Measurements from ENCODE around the gene SHROOM1.

Gene SHROOM1

DNA sequence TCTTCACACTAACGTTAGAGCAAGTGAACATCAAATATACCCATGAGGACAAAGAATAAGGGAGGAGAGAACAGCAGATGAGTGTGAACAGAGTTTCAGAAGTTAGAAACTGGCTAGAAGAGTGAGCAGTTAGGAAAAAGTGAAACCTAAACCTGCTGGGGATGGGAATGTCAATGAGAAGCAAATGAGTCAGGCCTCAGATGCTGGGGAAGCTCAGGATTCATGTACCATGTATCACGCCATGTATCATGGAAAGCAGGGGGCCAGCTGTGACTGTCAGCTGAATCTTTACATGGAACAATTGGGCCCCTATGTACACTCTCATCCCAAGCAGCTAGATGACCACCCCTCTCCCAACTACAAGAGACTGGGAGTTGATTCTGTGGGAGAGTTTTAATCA lies 19.6 kb upstream of the SHROOM1 start:
- DNase-seq (ENCODE audit: low read depth in 2 of 2) = no peak

- DNase-seq (ENCODE audit: low read depth in 2 of 2) = no peak
These were observed 18.9 kb upstream of the SHROOM1 start for GRCh38 chr5:132849347-132849746.

GRCh38 chr5:132848270-132848669 lies 17.8 kb upstream of the SHROOM1 start:
- no peak for DNase-seq (ENCODE audit: low read depth in 2 of 2)

DNA sequence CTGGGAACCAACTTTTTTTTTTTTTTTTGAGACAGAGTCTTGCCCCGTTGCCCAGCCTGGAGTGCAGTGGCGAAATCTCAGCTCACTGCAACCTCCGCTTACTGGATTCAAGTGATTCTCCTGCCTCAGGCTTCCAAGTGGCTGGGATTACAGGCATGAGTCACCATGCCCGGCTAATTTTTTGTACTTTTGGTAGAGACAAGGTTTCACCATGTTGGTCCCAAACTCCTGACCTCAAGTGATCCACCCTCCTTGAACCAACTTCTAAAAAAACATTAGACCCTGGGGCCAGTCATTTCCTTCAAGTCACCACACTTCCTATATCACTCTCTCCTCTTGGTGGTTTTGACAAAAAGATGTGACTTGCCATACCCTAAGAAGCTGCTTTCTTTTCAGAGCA lies 10.9 kb upstream of the SHROOM1 start:
- no peak for DNase-seq (ENCODE audit: low read depth in 2 of 2)

DNA sequence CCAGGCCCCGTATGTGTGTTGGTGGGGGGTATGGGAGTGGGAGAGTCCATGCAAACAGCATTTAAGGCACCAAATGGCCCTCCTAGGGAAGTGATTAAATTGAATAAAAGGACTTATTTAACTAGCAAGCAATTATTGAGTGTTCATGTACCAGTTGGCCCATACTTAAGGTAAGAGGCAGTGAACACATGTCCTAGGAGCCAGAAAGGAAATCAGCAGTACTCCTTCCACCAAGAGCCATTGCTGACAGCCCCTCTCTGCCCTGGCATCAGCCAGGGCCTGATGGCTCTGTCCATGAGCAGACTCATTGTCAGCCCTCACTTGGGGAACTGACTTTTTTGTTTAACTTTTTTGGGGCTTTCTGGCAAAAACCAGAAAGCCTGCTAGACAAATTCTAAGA lies 10.4 kb upstream of the SHROOM1 start:
- DNase-seq (ENCODE audit: low read depth in 2 of 2) = no peak

GRCh38 chr5:132840313-132840712 lies 9.9 kb upstream of the SHROOM1 start:
- DNase-seq (ENCODE audit: low read depth in 2 of 2) = no peak

- no peak for DNase-seq (ENCODE audit: low read depth in 2 of 2)
These were observed 9.2 kb upstream of the SHROOM1 start for GRCh38 chr5:132839426-132840301.

GRCh38 chr5:132838516-132839282 lies 8.3 kb upstream of the SHROOM1 start:
- DNase-seq (ENCODE audit: low read depth in 2 of 2) = no peak

GRCh38 chr5:132837868-132838267 lies 7.4 kb upstream of the SHROOM1 start:
- DNase-seq (ENCODE audit: low read depth in 2 of 2) = no peak

- DNase-seq (ENCODE audit: low read depth in 2 of 2) = no peak
These were observed 6.4 kb upstream of the SHROOM1 start for GRCh38 chr5:132836852-132837251.

DNA sequence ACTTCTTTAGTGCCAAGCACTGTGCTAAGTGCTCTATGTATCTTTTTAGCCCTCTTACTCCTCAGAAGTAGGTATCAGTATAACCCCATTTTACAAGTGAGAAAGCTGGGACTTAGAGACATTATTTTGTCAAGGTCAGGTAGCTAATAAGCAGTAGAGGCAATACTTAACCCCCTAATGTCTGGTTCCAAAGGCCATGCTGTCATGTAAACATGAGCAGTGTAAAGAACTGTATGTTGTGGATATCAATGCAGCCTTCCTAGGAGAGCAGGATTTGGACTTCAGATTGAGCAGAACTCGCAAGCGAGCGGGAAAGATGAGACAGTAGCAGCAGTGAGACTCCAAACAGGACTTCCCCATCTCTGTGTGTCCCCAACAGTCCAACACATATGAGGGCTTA lies 3.6 kb upstream of the SHROOM1 start:
- DNase-seq (ENCODE audit: low read depth in 2 of 2) = no peak

DNA sequence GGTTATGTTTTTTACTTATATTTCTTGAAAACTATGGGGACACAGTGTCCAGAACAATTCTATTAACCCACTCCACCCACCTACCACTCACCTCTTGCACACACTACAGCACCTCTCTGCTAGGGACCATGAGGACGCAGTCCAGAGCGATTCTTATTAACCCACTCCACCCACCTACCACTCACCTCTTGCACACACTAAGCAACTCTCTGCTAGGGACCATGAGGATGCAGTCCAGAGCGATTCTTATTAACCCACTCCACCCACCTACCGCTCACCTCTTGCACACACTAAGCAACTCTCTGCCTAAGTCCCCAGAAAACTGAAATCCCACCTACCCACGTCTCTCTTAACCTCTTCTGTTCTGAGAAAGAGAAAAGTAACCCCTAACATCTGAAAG lies 2.2 kb upstream of the SHROOM1 start:
- DNase-seq (ENCODE audit: low read depth in 2 of 2) = no peak

GRCh38 chr5:132831095-132831860 lies 831 bp upstream of the SHROOM1 start:
- DNase-seq (ENCODE audit: low read depth in 2 of 2) = no peak

DNA sequence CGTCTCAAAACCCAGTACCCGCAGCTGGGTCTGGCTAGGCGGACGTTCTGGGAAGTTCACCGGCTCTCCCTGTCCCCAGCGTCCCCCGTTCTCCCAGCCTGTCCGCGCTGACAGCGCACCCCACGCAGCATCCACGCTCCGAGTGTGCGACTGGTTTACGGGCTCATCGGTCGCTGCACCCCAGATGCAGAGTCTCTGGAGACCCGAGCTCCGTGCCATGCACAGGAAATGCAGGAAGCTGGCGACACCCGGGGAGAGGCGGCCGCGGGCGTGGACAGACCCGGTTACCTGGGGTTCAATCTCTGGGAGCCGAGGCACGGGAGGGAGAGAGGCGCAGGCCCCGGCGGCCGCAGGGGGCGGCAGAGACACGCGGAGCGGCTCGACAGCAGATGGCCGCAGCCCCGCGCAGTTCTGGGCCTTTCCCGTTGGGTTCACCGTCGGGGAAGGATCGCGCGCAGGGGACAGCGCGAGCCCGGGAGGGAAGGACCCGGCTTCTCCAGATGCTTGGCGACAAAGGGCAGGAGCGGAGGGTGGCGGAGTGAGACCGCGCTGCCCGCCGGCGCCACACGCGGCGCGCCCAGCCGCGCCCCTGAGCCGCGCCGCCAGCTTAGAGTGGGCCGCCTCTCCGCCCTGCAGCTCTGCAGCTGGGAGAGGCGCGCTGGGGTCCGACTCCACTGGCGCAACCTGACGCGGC lies 558 bp downstream of the SHROOM1 start:
- peak; percentile 27 to 52 for DNase-seq (ENCODE audit: low read depth in 2 of 2)

DNA sequence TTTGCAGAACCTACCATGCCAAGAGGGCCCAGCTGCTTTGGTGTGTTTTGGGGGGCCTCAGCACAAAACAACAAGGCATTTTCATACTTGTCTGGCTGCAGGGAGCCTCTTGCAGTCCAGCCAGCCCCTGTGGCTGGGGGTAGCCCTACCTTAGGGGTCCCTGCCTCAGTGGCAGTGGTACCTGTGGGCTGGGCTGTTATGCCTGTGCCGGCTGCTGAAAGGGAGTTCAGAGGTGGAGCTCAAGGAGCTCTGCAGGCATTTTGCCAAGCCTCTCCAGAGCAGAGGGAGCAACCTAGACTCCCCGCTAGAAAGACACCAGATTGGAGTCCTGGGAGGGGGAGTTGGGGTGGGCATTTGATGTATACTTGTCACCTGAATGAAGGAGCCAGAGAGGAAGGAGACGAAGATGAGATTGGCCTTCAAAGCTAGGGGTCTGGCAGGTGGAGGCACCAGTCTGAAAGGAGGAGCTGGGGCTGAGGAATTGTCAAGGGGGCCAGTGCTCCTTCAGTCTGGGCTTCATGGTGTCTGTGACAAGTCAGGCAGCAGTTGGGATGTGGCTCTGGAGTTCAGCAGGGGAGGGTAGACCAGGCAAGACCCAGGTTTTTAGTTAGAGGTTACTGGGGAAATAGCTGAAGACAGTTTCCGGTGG lies 1.5 kb downstream of the SHROOM1 start:
- no peak for DNase-seq (ENCODE audit: low read depth in 2 of 2)

DNA sequence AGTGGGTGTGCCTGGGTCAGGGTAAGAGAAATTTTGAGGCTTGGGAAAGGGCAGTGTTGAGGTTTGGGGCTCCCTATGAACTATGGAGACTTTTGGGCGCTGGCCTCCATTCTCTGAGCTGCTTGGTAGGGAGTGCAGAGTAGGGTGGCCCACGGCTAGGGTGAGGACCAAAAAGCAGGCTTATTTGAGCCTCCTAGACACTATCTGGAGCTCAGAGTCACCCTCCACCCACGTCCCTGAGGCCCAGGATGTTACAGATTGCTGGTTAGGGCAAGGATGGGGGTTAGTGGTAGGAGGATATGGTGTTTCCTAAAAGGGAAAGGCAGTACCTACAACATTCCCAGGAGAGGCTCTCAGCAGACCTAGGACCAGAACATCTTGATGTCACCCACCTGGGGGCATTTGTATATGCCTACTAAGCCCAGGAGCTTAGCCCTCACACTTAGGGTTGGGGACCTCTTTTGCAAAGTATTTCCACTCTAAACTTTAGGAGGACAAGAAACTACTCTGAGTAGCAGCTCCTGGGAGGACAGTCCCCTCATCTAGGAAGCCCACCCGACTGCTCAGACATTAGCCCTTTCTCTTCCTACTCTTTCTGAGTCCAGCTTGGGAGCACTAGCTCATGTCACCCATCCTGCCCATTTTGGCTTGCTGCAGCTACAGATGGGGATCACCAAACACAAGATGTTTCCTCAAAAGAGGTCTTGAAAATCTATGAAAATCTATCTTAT lies 2.3 kb downstream of the SHROOM1 start:
- DNase-seq (ENCODE audit: low read depth in 2 of 2) = no peak

DNA sequence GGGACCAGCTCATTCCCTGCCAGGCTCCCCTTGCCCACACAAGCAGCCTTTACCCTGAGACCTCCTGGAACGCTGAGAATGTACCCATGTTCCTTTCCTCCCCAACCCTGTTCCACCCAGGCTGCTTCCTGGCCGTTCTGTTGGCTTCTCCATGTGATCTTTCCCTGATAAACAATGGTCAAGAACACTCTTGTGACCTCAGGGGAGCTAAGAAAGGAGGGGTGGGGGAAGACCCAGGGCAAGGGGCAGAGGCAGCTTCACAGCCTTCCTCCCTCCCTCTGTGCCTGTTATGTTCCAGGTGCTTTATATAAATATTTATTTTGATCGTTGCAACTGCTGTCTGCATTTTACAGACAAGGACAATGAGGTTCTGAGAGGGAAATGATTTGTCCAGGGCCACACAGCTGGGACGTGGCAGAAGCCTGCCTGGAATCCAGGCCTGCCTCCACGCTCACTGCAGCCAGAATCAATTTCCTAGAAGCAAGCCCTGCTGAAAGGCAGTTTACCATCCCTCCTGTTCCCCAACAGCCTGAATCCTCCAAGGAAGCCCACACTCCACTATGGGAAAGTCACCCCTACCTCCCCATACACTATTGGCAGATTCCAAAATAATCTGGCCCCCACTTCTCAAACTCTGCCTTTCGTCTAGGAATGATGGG lies 3.9 kb downstream of the SHROOM1 start:
- no peak for DNase-seq (ENCODE audit: low read depth in 2 of 2)

- no peak for DNase-seq (ENCODE audit: low read depth in 2 of 2)
These were observed 4.5 kb downstream of the SHROOM1 start for GRCh38 chr5:132825834-132826391.

DNA sequence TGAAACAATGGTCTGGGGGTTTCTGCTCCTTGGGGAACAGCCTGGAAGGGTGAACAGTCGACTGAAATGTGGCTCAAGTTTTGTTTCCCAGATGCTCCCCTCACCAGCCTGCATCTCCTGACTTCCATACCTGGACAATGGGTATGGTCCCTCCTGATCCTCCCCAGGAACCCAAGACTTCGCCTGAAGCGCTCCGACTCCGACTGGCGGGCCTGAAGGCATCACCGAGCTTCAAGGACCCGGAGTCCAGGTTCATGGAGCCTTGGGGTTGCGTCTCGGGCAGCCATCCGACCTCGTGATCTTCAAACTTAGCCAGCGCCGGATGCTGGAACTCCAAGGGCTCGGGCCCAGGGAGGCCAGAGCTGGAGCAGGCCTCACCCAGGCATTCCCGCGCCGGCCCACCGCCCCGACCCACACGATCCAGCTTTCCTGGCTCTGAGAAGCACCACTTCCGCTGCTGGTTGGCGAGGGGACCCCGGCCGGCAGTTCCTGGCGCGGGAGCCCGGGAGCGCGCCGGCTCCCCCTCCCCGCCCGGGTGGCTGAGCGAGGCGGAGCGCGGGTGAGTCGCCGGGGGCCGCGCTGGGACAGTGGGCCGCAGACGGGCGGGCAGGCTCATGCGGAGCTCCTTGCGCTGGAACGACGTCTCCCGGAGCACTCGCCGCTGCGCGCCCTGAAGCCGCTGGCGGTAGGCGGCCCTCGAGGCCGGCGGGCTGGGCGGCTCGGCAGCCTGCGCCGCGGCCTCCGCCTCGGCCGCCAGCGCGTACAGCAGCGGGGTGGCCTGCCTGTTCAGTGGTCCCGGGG lies 5.2 kb downstream of the SHROOM1 start:
- DNase-seq (ENCODE audit: low read depth in 2 of 2) = no peak

Data from stimulated activated CD4-positive, alpha-beta T cell treated with anti-CD3 and anti-CD28 coated beads, Interleukin-1b, Interleukin-23, amount 100 ng/mL, for 1 hour (primary cell).